Tibial nerve (tissue), 3 donors: ENCODE results near the gene PFKFB3.

Experiments used
- CTCF ChIP-seq, 5 experiments: fragments of 200-600 bp in 3 of 5; fragments of 450-650 bp in 2 of 5; sonication (generic) in 3 of 5; IDR thresholded peaks; one replicate each; pipeline ENCODE4 v1.5.1; 2016 to 2019; ENCODE audit warnings: antibody characterized with exemption in 5 of 5, mild to moderate bottlenecking in 3 of 5, moderate library complexity in 2 of 5
- POLR2A ChIP-seq, 2 donors: fragments of 450-650 bp; IDR thresholded peaks; one replicate each; pipeline ENCODE4 v1.6.1; 2017; ENCODE audit warnings: antibody characterized with exemption in 2 of 2, mild to moderate bottlenecking in 2 of 2, moderate library complexity in 2 of 2

GRCh38 chr10:6212806-6213205, 10.1 kb downstream of the PFKFB3 start:
- TF ChIP-seq CTCF (IDR thresholded peaks at IDR 0.05) (no peak), POLR2A (IDR thresholded peaks at IDR 0.05) (no peak)
